Activated CD4-positive, alpha-beta T cell treated with anti-CD3 and anti-CD28 coated beads for 24 hours (primary cell): ENCODE data around the gene ARRDC3.
"Not testable (repeated sequence)": the region's sequence is repeated elsewhere in the genome, so short reads cannot be mapped to it uniquely, and the experiment has no call there.

ENCODE experiments used
- DNase-seq, 2 donors: peaks; one replicate each; pipeline ENCODE4 v3.0.0-alpha.2; 2020; ENCODE audit warnings: low read depth in 2 of 2

The ARRDC3 gene

DNA sequence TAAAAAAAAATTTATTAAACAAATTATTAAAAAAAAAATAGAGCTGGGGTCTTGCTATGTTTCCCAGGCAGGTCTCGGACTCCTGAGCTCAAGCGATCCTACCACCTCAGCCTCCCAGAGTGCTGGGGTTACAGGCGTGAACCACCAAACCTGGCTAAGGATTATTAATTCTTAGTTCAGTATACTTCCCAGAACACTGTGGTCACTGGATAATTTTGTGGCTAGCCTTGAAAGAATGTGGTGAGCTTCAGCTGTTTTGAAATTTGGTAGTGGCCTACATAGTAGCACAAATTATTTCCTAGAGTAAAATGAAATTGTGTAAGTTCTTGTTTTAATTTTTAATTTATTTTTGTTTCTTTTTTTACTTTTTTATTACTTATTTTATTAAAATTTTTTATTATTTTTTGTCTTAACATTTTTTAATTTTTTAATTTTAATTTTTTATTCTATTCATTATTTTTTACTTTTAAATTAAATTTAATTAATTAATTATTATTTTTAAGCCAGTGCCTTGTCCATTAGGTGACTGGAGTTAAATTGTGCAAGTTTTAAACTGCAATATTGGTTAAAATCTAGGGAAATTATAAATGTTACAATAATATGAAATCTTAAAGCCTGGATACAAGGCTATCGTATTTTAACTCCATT, 23.0 kb downstream of the ARRDC3 start:
- no peak for DNase-seq

DNA sequence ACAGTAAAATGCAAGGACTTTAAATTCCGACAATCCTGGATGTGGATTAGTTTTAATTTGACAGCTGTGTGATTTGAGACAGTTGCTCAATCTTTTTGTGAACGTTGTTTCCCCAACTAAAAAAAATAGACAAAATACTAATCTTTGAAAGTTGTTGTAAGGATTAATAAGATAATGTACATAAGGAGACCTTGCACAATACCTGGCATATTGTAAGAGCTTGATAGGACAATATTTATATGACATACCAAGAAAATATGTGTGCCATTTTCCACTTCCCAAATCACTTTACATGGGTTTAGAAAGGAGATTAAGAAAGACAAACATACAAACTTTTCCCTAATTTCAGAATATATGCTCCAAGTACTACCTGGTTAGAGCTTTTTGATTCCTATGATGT, 25.3 kb downstream of the ARRDC3 start:
- no peak for DNase-seq

- DNase-seq, result no peak
Measured at GRCh38 chr5:91357012-91357634, 26.0 kb downstream of the ARRDC3 start.

DNA sequence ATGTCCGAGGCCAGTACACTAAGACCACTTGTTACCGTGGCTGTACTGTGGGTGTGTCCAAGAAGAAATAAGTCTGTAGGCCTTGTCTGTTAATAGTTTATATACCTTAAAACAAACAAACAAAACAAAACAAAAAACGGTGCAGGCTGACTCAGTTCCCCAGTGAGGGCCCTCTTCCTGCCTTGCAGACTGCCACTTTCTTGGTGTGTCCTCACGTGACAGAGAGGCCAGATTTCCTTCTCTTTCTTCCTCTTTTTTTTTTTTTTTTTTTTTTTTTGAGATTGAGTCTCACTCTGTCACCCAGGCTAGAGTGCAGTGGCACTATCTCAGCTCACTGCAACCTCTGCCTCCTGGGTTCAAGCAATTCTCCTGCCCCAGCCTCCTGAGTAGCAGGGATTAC, 28.2 kb downstream of the ARRDC3 start:
- DNase-seq, result not testable (repeated sequence)

DNA sequence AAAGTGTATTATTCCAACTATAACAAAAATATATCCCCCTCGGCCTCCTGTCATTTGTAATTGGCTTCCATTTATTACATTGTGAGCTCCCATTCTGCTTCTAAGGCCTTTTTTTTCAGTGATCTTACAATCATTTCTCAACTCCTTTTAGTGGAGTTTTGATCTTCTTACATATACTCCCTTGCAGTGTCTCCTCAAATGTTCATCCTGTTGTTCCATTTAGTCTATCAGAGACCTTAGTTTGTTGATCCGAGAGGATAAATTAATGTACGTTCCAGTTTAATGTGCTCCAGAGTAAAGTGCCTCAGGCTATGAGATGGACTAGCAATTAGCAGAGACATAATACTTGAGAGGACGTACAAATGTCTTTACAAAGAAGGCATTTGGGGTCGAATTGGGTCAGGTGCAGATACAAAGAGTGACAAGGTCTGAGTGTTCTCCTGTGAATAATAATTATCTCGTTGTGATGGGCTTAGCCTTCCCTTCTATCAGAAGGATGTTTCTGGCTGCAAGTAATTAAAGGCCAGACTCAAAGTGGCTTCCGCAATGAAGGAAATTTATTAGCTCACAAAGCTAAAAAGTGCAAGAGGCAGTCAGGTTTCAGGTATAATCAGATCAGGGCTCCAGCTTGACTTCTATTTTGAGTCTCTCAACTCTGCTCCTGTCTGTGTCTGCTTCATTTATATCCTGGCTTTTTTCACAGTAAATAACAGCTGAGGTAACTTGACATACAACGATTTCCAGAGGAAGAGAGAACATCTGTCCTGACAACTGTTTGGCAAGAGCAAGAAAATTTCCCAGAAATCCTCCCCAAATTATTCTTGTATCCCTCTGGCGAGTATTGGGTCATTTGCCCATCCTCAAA, 30.1 kb downstream of the ARRDC3 start:
- no peak for DNase-seq

GRCh38 chr5:91345461-91345860, 37.7 kb downstream of the ARRDC3 start:
- no peak for DNase-seq

GRCh38 chr5:91344661-91345200, 38.4 kb downstream of the ARRDC3 start:
- DNase-seq, result not testable (repeated sequence)

GRCh38 chr5:91343916-91344315, 39.2 kb downstream of the ARRDC3 start:
- DNase-seq, result no peak

GRCh38 chr5:91342931-91343330, 40.2 kb downstream of the ARRDC3 start:
- not testable (repeated sequence) for DNase-seq

DNA sequence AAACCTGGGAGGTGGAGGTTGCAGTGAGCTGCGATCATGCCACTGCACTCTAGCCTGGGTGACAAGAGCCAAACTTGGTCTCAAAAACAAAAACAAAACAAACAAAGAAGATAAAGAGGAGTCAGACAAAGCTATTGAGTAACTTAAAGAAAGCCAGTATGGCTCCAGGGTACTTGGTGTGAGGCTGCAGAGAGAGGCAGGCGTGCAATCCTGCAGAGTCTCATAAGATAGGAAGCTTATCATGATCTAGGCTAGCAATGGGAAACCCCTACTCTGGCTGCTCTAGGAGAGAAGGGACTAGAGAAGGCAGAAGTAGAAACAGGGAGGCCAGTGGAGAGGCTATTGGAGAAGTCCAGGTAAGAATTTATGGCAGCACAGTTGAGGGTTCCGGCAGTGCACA, 42.0 kb downstream of the ARRDC3 start:
- no peak for DNase-seq

DNA sequence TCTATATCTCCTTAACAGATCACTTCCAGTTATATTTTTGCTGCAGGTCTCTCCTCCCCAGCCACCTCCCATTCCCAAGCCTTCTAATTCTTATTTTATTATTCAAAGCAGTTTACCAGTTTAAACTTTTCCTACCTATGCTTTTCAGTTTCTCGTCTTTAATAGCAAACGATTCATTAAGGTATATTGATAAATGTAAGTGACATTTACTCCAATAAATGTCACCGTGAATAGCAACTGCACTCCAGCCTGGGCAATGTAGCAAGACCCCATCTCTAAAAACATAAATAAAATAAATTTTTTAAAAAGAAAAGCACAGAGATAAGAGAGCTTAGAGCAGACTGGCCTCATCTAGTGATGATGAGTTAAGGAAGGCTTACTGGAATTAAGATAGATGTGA, 42.6 kb downstream of the ARRDC3 start:
- no peak for DNase-seq

GRCh38 chr5:91339063-91339705, 43.9 kb downstream of the ARRDC3 start:
- DNase-seq, result no peak

- DNase-seq, result no peak
Measured at GRCh38 chr5:91332267-91333045, 50.7 kb downstream of the ARRDC3 start.

GRCh38 chr5:91331705-91332104, 51.4 kb downstream of the ARRDC3 start:
- no peak for DNase-seq

- DNase-seq, result no peak
Measured at GRCh38 chr5:91329283-91329682, 53.8 kb downstream of the ARRDC3 start.

- DNase-seq, result no peak
Measured at GRCh38 chr5:91328743-91329142, 54.4 kb downstream of the ARRDC3 start.

DNA sequence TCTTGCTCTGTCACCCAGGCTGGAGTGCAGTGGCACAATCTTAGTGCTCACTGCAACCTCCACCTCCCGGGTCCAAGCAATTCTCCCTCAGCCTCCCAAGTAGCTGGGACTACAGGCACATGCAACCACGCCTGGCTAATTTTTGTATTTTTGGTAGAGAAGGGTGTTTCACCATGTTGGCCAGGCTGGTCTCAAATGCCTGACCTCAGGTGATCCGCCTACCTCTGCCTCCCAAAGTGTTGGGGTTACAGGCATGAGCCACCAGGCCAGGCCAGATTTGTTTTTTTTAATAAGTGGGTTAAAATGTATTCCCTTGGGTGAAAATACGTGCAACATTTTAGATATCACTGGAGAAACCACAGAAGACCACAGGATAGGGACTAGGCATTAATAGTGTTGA, 60.1 kb downstream of the ARRDC3 start:
- not testable (repeated sequence) for DNase-seq

DNA sequence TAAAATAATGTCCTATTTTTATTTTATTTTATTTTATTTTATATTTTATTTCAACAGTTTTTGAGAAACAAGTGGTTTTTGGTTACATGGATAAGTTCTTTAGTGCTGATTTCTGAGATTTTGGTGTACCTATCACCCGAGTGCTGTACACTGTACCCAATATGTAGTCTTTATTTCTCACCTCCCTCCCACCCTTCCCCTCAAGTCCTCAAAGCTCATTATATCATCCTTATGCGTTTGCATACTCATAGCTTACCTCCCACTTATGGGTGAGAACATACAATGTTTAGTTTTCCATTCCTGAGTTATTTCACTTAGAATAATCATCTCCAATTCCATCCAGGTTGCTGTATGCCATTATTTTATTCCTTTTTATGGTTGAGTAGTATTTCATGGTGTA, 63.5 kb downstream of the ARRDC3 start:
- DNase-seq, result no peak

DNA sequence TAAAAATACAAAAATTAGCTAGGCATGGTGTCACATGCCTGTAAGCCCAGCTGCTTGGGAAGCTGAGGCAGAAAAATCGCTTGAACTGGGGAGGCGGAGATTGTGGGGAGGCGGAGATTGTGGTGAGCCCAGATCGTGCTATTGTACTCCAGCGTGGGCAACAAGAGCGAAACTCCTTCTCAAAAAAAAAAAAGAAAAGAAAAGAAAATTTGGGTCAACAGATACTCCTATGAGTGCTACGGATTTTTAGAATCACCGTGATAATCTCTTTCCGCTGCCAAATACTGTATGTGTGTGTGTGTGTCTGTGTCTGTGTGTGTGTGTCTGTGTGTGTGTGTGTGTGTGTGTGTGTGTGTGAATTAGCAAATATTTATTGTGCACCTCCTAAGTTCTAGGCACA, 64.4 kb downstream of the ARRDC3 start:
- DNase-seq, result no peak
